Neural crest cell (in vitro differentiated cells): ENCODE results near the gene PREX1. TPM values are rescaled to one million over a fixed set of nuclear protein-coding genes. Genes with fewer than 3 reads are reported as not detected.

Experiments
- DNase-seq: peaks from one replicate; pipeline ENCODE4 v3.0.0; 2021; ENCODE audit warnings: low read depth, mixed read lengths, low spot score
- H3K27ac Mint-ChIP-seq: one replicate; pipeline ENCODE4 v1.8.0; 2021; ENCODE audit warnings: mild to moderate bottlenecking, mixed read lengths; ENCODE audit not compliant: unreplicated experiment
- H3K27me3 Mint-ChIP-seq: 2 replicates; pipeline ENCODE4 v1.8.0; 2021; ENCODE audit warnings: low read depth, mild to moderate bottlenecking, mixed read lengths
- H3K36me3 Mint-ChIP-seq: 2 replicates; pipeline ENCODE4 v1.8.0; 2021; ENCODE audit warnings: low read depth, mild to moderate bottlenecking, mixed read lengths
- H3K4me1 Mint-ChIP-seq: 2 replicates; pipeline ENCODE4 v1.8.0; 2021; ENCODE audit warnings: mixed read lengths
- H3K4me3 Mint-ChIP-seq: one replicate; pipeline ENCODE4 v1.8.0; 2021; ENCODE audit warnings: mild to moderate bottlenecking, mixed read lengths
- H3K9me3 Mint-ChIP-seq: 2 replicates; pipeline ENCODE4 v1.8.0; 2021; ENCODE audit warnings: mixed read lengths
- total RNA-seq: library from RNA; stranded (reverse); gene quantifications from 2 replicates; pipeline ENCODE4 v1.2.1, GENCODE V29; 2021
- TF ChIP-seq, protein P1 (sequence below): fragments of 200-600 bp; sonication (generic); conservative IDR thresholded peaks from 2 replicates; pipeline ENCODE4 v1.5.0; 2021; ENCODE audit warnings: antibody characterized with exemption, mild to moderate bottlenecking

Gene PREX1
- total RNA-seq, 1 donor from 2014 or later: 72.4 TPM

DNA sequence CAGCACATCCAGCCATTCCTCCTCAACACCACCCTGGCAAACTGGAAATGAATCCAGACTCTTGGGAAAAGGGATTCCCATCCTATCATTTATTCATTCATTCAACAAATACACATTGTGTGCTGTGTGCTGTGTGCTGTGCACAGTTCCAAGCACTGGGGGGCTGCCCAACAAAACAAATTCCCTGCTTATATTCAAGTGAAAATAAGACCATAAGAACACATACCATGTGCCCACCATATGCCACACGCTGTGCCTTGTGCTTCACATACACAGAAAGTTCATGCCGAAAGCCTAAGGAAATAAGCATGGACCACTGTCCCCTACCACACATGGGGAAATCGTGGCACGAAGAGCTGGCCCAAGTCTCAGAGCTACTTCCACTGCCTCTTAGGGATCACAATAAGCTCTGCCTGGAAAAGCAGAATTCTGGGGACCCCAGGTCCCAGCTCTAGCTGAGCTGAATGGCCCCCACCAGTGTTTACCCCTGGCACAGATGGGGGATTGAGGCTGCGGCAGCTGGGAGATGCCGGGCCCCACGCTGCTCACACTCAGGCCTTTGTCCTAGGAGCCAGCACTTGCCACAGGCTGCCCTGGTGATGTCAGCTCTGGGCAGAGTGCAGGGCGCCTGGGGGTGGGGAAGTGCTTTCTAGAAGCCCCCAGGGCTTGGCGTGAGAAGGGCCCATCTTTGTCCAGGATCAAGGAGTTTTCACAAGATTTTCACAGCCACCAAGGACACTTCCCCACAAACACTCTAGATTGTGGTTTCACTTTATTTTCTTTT is 99.6 kb downstream of the PREX1 start:
- peak overlapping the region; percentile 73 for H3K4me3 Mint-ChIP-seq
- H3K4me1 Mint-ChIP-seq: peaks cover 77% of the 10 kb centered on the region
- peaks cover 30% of the 10 kb centered on the region for H3K36me3 Mint-ChIP-seq
- peak; percentile 47 for DNase-seq
- H3K9me3 Mint-ChIP-seq: no peaks in the 10 kb centered on the region
- H3K27ac Mint-ChIP-seq: peak overlapping the region; percentile 96
- no peaks in the 10 kb centered on the region for H3K27me3 Mint-ChIP-seq
- TF ChIP-seq, protein P1, sequence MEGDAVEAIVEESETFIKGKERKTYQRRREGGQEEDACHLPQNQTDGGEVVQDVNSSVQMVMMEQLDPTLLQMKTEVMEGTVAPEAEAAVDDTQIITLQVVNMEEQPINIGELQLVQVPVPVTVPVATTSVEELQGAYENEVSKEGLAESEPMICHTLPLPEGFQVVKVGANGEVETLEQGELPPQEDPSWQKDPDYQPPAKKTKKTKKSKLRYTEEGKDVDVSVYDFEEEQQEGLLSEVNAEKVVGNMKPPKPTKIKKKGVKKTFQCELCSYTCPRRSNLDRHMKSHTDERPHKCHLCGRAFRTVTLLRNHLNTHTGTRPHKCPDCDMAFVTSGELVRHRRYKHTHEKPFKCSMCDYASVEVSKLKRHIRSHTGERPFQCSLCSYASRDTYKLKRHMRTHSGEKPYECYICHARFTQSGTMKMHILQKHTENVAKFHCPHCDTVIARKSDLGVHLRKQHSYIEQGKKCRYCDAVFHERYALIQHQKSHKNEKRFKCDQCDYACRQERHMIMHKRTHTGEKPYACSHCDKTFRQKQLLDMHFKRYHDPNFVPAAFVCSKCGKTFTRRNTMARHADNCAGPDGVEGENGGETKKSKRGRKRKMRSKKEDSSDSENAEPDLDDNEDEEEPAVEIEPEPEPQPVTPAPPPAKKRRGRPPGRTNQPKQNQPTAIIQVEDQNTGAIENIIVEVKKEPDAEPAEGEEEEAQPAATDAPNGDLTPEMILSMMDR: no peak

GRCh38 chr20:48727226-48727625 is 100.6 kb downstream of the PREX1 start:
- Mint-ChIP-seq H3K27ac (peak overlapping the region; percentile 96), H3K4me1 (peaks cover 81% of the 10 kb centered on the region), H3K4me3 (peak overlapping the region; percentile 32), H3K27me3 (no peaks in the 10 kb centered on the region), H3K9me3 (no peaks in the 10 kb centered on the region), H3K36me3 (peaks cover 24% of the 10 kb centered on the region)
- DNase-seq: no peak
- TF ChIP-seq, protein P1: no peak

GRCh38 chr20:48725555-48725991 is 102.2 kb downstream of the PREX1 start:
- peaks cover 23% of the 10 kb centered on the region for H3K36me3 Mint-ChIP-seq
- peaks cover 91% of the 10 kb centered on the region for H3K4me1 Mint-ChIP-seq
- peak overlapping the region; percentile 25 for H3K4me3 Mint-ChIP-seq
- no peaks in the 10 kb centered on the region for H3K9me3 Mint-ChIP-seq
- TF ChIP-seq, protein P1: no peak
- no peaks in the 10 kb centered on the region for H3K27me3 Mint-ChIP-seq
- H3K27ac Mint-ChIP-seq: no peak overlapping the region
- DNase-seq: no peak

DNA sequence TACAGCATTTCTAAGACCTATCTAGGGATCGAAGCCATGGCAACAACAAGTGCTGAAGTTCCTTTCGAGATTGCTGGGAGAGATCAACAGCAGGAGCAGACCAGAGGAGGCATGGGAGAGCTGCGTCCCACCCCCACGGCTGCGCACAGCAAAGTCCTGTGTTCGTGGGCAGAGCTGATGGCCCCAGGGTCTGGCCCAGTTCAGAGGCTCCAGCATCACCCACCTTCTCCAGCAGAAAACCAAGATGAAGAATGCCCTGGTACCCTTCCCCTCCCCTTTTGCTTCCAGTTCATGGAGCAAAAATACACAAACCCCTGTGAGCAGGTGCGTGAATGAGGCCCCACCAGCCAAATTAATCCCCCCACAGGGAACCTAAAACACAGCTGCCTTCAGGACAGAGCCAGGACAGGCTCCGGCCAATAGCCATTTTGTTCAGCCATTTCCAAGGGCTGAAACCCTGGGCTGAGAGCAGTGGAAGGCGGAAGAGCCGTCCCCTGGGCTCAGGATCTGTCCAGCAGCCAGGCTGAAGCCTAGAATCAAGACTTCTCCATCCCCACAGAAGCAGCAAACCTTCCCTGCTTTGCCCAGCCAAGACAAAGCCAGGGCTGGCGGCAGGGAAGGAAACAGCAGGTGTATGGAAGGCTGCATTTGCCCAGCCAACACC is 102.8 kb downstream of the PREX1 start:
- Mint-ChIP-seq H3K27me3 (no peaks in the 10 kb centered on the region), H3K27ac (no peak overlapping the region), H3K4me3 (no peak overlapping the region), H3K4me1 (peaks cover 90% of the 10 kb centered on the region), H3K9me3 (no peaks in the 10 kb centered on the region), H3K36me3 (peaks cover 23% of the 10 kb centered on the region)
- TF ChIP-seq, protein P1: no peak
- DNase-seq: no peak

- DNase-seq: no peak
- Mint-ChIP-seq H3K4me3 (no peak overlapping the region), H3K9me3 (no peaks in the 10 kb centered on the region), H3K27ac (no peak overlapping the region), H3K36me3 (peaks cover 27% of the 10 kb centered on the region), H3K4me1 (peaks cover 90% of the 10 kb centered on the region), H3K27me3 (no peaks in the 10 kb centered on the region)
- TF ChIP-seq, protein P1: no peak
Observed at GRCh38 chr20:48724382-48724781, 103.4 kb downstream of the PREX1 start.
